HUES6 (cell line): ENCODE results near the gene AKT3.
"Not testable (repeated sequence)": the region's sequence is repeated elsewhere in the genome, so short reads cannot be mapped to it uniquely, and the experiment has no call there.

Experiments
- H3K27ac ChIP-seq: 2 replicates; pipeline ENCODE4 v1.7.0; 2013; ENCODE audit warnings: low read depth, mild to moderate bottlenecking, low read length, inconsistent platforms
- H3K27me3 ChIP-seq: 2 replicates; pipeline ENCODE4 v1.6.1; 2013; ENCODE audit warnings: low read length; ENCODE audit not compliant: control insufficient read depth, insufficient read depth
- H3K36me3 ChIP-seq: 2 replicates; pipeline ENCODE4 v1.6.1; 2013; ENCODE audit warnings: low read length; ENCODE audit not compliant: control insufficient read depth, insufficient read depth
- H3K4me1 ChIP-seq: 2 replicates; pipeline ENCODE4 v1.6.1; 2013; ENCODE audit warnings: low read length; ENCODE audit not compliant: control insufficient read depth, insufficient read depth
- H3K4me3 ChIP-seq: 2 replicates; pipeline ENCODE4 v1.5.1; 2013; ENCODE audit warnings: low read depth, low read length
- H3K9ac ChIP-seq: one replicate; pipeline ENCODE4 v1.6.1; 2013; ENCODE audit warnings: mild to moderate bottlenecking, low read length
- H3K9me3 ChIP-seq: 2 replicates; pipeline ENCODE4 v1.6.1; 2013; ENCODE audit warnings: low read depth, low read length; ENCODE audit not compliant: control insufficient read depth, insufficient read depth

Gene AKT3

DNA sequence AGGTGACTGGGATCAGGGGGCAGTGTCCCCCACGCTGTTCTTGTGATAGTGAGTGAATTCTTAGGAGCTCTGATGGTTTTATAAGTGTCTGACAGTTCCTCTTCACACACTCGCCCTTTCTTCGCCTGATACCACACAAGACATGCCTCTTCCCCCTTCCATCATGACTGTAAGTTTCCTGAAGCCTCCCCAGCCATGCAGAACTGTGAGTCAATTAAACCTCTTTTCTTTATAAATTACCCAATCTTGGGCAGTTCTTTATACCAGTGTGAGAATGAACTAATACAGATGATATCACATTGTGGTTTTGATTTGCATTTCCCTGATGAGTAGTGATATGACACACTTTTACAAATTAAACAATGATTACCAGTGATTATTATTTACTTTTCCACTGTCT is 229.9 kb downstream of the AKT3 start:
- peaks cover 23% of the 10 kb centered on the region for H3K9me3 ChIP-seq
- H3K9ac ChIP-seq = no peak overlapping the region
- no peaks in the 10 kb centered on the region for H3K36me3 ChIP-seq
- no peak overlapping the region for H3K27ac ChIP-seq
- H3K4me1 ChIP-seq = no peaks in the 10 kb centered on the region
- no peaks in the 10 kb centered on the region for H3K27me3 ChIP-seq
- H3K4me3 ChIP-seq = no peak overlapping the region

DNA sequence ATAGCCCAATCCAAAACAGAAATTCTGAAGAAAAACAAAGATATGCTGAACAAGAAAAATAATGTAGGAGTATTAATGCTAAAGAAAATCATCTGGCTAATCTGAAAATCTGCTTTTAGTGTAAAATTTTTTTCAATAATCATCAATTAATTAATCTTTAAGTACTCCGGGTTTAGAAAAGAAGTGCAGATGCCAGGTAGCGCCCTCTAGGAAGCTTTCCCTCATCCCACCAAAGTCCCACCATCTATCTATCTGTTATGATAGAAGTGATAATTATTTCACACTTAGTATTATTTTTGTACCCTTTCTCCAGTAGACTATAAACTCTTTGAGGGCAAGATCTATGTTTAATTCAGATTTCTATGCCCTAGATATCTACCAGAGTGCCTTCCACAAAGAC is 240.3 kb downstream of the AKT3 start:
- H3K4me3 ChIP-seq = no peak overlapping the region
- no peaks in the 10 kb centered on the region for H3K36me3 ChIP-seq
- H3K9ac ChIP-seq = no peak overlapping the region
- 0 out of 2 replicates have a peak, but pooled peaks cover 2% of the 10 kb centered on the region for H3K9me3 ChIP-seq
- H3K4me1 ChIP-seq = no peaks in the 10 kb centered on the region
- no peak overlapping the region for H3K27ac ChIP-seq
- H3K27me3 ChIP-seq = no peaks in the 10 kb centered on the region

DNA sequence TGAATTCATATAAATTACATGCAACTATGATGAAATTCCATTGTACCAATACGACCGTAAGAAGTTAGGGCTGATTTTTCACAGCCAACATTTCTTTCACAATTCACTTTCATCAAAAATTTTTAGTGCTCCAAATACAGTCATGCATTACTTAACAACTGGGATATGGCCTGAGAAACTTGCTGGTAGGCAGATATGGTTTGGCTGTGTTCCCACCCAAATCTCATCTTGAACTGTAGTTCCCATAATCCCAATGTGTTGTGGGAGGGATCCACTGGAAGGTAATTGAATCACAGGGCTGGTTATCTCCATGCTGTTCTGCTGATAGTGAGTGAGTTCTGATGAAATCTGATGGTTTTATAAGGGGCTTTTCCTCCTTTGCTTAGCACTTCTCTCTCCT is 244.4 kb downstream of the AKT3 start:
- H3K4me1 ChIP-seq = no peaks in the 10 kb centered on the region
- H3K27ac ChIP-seq = no peak overlapping the region
- 0 out of 2 replicates have a peak, but pooled peaks cover 3% of the 10 kb centered on the region for H3K36me3 ChIP-seq
- H3K4me3 ChIP-seq = no peak overlapping the region
- no peaks in the 10 kb centered on the region for H3K27me3 ChIP-seq
- peaks cover 8% of the 10 kb centered on the region for H3K9me3 ChIP-seq
- H3K9ac ChIP-seq = no peak overlapping the region

DNA sequence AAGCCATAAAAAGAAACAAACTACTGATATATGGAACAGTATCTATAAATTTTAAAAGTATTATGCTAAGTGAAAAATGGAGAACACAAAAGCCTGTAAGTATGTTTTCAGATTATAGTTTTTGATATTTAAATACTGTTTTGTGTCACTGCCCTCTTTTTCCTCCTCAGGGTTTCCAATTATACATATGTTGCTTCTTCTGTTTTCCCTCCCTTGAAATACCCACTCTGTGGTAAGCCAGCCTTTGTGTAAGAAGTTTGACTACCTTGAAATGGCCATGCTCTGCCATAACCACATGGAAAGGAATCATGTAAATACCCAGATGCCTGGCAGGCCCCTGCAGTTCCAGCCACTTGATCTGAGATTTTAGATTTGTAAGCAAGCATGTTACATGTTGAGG is 248.3 kb downstream of the AKT3 start:
- Histone ChIP-seq H3K4me1 (no peaks in the 10 kb centered on the region), H3K36me3 (0 out of 2 replicates have a peak, but pooled peaks cover 3% of the 10 kb centered on the region), H3K9me3 (peaks cover 6% of the 10 kb centered on the region), H3K27ac (no peak overlapping the region), H3K27me3 (no peaks in the 10 kb centered on the region), H3K9ac (no peak overlapping the region), H3K4me3 (no peak overlapping the region)

DNA sequence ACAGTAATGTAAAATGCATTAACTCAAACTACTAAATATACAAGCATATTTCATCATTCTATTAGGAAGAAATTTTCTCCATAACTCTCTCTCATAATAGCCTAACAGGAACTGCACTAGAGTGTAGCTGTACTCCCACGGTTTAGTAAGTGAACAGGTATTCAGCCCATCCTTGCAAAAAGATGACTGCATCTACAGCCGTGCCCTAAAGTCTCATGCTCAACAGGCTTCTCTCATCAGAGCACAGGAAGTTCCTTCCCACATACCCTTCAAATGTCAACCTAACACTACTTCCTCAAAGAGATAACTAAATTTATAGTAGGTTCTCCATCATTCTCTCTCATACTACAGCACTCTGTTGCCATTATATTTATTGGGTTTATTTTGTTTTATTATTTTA is 251.6 kb downstream of the AKT3 start:
- Histone ChIP-seq H3K27ac (no peak overlapping the region), H3K36me3 (0 out of 2 replicates have a peak, but pooled peaks cover 3% of the 10 kb centered on the region), H3K9ac (no peak overlapping the region), H3K9me3 (peaks cover 6% of the 10 kb centered on the region), H3K4me1 (no peaks in the 10 kb centered on the region), H3K4me3 (no peak overlapping the region), H3K27me3 (no peaks in the 10 kb centered on the region)

DNA sequence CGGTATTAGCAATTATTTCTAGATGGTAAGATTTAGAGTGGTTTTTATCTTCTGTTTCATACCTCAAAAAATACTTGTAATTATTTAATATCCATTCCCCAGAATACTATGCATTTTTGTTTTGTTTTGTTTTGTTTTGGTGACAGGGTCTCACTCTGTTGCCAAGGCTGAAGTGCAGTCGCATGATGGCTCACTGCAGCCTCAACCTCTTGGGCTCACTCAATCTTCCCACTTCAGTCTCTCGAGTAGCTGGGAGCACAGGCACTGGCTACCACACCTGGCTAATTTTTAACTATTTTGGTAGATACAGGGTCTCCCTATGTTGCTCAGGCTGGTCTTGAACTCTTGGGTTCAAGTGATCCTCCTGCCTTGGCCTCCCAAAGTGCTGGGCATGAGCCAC is 252.7 kb downstream of the AKT3 start:
- Histone ChIP-seq H3K4me1 (no peaks in the 10 kb centered on the region), H3K36me3 (0 out of 2 replicates have a peak, but pooled peaks cover 3% of the 10 kb centered on the region), H3K9ac (no peak overlapping the region), H3K4me3 (no peak overlapping the region), H3K27ac (no peak overlapping the region), H3K9me3 (peaks cover 6% of the 10 kb centered on the region), H3K27me3 (no peaks in the 10 kb centered on the region)

DNA sequence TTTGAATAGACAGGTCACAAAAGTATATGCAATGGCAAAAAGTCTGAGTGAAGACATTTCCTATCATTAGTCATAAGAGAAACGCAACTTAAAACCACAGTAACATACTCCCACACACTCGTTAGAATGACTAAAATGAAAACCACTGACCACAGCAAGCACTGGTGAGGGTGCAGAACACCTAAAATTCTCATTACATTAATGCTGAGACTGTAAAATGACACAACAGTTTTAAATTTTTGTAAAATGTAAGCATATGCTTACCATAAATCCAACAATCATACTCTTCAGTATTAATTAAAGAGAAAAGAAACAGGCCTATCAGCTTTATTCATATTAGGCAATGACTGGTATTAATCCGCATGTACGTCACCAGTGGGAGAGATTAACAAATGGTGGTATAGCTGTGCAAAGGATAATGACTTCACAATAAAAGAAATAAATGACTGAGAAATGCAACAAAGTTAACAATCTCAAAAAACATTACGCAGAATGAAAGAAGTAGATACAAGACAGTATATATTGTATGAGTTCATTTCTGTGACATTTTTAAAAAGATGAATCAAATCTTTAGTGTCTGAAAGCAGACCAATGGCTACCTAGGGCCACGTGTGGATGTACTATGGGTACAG is 253.5 kb downstream of the AKT3 start:
- Histone ChIP-seq H3K9ac (no peak overlapping the region), H3K27me3 (no peaks in the 10 kb centered on the region), H3K9me3 (peaks cover 2% of the 10 kb centered on the region; the same call in 1 of the 2 replicates), H3K36me3 (no peaks in the 10 kb centered on the region), H3K4me3 (no peak overlapping the region), H3K4me1 (no peaks in the 10 kb centered on the region), H3K27ac (no peak overlapping the region)

DNA sequence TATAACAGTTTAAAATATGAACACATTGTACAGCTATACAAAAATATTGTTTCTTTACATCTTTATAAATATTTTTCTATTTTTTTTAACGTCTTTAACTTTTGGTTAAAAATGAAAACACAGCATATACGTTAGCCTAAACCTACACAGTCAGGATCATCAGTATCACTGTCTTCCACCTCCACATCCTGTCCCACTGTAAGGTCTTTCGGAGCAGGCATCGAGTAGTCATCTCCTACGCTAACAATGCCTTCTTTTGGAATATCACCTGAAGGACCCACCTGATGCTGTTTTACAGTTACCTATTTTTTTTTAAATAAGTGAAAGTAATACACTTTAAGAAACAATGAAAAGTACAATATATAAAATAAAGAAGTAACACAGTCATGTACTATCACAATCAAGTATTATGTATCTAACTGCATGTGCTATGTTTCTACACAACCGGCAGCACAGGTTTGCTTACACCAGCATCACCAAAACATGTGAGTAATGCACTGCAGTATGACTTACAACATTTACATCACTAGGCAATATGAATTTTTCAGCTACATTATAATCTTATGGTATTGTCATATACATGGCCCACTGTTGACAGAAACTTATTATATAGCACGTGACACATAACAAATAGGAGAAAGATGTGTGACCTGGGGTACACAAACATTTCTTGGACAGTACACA is 254.4 kb downstream of the AKT3 start:
- H3K4me3 ChIP-seq = no peak overlapping the region
- no peaks in the 10 kb centered on the region for H3K27me3 ChIP-seq
- no peaks in the 10 kb centered on the region for H3K9me3 ChIP-seq
- H3K36me3 ChIP-seq = no peaks in the 10 kb centered on the region
- H3K4me1 ChIP-seq = no peaks in the 10 kb centered on the region
- no peak overlapping the region for H3K9ac ChIP-seq
- H3K27ac ChIP-seq = no peak overlapping the region

DNA sequence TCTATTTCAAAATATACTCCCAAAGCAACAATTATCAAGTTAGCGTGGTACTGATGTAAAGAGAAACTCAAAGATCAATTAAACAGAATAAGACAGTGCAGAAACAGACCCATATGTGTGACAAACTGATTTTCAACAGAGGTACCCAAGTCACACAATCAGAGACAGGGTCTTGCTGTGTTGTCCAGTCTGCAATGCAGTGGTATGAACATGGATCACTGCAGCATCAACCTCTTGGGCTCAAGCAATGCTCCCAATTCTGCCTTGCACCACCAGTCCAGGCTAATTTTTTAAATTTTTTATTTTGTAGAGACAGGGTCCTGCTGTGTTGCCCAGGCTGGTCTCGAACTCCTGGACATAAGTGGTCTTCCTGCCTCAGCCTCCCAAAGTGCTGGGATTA is 255.6 kb downstream of the AKT3 start:
- H3K36me3 ChIP-seq = no peaks in the 10 kb centered on the region
- no peak overlapping the region for H3K9ac ChIP-seq
- H3K27me3 ChIP-seq = no peaks in the 10 kb centered on the region
- H3K4me3 ChIP-seq = no peak overlapping the region
- no peaks in the 10 kb centered on the region for H3K4me1 ChIP-seq
- H3K9me3 ChIP-seq = no peaks in the 10 kb centered on the region
- H3K27ac ChIP-seq = no peak overlapping the region

DNA sequence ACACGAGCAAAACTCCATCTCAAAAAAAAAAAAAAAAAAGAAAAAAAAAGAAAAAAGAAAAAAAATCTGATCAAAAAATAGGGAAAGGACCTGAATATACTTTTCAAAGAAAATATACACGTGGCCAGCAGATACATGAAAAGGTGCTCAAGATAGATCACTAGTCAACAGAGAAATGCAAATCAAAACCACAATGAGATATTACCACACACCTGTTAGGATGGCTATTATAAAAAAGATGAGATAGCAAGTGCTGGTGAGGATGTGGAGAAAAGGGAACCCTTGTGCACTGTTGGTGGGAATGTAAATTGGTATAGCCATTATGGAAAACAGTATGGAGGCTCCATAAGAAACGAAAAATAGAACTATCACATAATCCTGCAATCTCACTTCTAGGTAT is 260.8 kb downstream of the AKT3 start:
- not testable (repeated sequence) for H3K9ac ChIP-seq, H3K4me1 ChIP-seq, H3K27me3 ChIP-seq, H3K27ac ChIP-seq, H3K9me3 ChIP-seq, H3K4me3 ChIP-seq, H3K36me3 ChIP-seq

DNA sequence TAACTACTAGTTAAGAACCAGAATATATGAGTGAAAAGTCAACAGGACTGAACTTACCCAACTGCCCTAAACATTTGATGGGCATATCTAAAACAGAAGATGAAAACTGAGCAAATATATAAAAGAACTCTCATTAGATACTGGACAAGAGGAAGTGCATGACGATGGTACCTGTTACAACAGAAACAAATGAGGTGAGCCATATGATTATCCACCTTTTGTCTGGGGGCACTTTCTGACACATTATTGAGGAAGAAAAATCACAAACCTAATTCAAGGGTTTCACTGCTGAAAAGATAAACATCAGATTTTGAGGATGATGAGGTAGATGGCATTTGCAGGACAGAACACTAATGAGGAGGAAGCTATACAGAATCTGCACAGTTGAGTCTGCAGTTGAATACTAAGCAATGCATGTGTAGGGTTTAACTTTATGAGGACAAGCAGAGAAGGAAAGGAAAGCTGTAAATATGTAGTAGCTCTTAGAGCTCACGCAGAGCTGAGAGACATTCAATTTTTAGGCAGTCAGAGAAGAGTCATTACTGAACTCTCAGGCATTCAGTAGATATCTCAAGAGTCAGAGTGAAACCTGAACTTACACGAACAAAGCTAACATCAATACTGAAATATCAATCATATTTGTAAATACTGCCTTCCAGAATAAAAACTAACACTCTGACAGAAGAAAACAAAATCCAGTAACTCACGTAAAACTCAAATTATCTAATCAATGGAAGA is 262.1 kb downstream of the AKT3 start:
- Histone ChIP-seq H3K4me3 (no peak overlapping the region), H3K9me3 (peaks cover 6% of the 10 kb centered on the region; the same call in 1 of the 2 replicates), H3K4me1 (no peaks in the 10 kb centered on the region), H3K36me3 (no peaks in the 10 kb centered on the region), H3K27ac (no peak overlapping the region), H3K9ac (no peak overlapping the region), H3K27me3 (no peaks in the 10 kb centered on the region)
